Fibroblast of mammary gland (primary cell): Measurements from ENCODE around the gene TMC4.
A peak's percentile ranks its signal among the peaks of the same experiment; 100 is the strongest.
"Not testable (repeated sequence)": the region's sequence is repeated elsewhere in the genome, so short reads cannot be mapped to it uniquely, and the experiment has no call there.

Experiments used
- DNase-seq: peaks from one replicate; pipeline ENCODE4 v3.0.0-alpha.2; 2010; ENCODE audit warnings: low read depth
- H3K4me3 ChIP-seq: 2 replicates; pipeline ENCODE4 v1.5.1; 2011; ENCODE audit warnings: low read depth, mild to moderate bottlenecking, low read length, moderate library complexity; ENCODE audit not compliant: control insufficient read depth
- TF ChIP-seq, protein P1 (sequence below): conservative IDR thresholded peaks from 2 replicates; pipeline ENCODE4 v1.5.1; 2011; ENCODE audit warnings: low read depth, low read length, inconsistent platforms; ENCODE audit not compliant: control insufficient read depth, insufficient read depth

The TMC4 gene

DNA sequence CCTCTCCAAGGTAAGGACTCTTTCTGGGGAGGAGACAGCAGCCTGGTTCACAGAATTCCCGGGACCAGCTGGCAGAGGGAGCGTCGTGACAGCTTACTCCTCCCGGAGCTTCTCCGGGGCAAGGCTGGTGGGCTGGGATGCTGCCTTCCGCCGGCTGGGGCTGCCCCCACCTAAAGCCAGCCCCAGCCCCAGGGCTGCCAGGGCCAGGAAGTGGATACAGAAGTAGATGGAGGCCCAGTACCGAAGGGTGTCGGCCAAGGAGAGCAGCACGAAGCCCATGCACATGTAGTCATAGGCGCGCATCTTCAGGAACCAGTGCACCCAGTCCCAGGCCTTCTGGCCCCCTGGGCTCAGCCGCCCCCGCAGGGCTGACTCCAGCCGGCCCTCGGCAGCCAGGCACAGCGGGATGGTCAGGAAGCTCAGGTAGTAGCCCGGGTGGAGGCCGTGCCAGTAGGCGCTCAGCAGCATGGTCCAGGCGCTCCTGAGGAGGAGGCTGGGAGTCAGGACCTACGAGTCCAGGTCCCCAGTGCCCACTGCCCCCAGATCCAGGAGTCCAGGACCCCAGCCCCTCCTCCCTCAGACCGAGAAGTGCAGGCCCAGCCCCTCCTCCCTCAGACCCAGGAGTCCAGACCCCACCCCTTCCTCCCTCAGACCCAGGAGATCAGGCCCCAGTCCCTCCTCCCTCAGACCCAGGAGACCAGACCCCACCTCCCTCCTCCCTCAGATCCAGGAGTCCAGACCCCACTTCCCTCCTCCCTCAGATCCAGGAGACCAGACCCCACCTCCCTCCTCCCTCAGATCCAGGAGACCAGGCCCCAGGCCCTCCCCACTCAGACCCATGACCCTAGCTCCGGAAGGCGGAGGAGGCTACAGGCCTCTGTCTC, 1.2 kb upstream of the TMC4 start:
- TF ChIP-seq, protein P1, sequence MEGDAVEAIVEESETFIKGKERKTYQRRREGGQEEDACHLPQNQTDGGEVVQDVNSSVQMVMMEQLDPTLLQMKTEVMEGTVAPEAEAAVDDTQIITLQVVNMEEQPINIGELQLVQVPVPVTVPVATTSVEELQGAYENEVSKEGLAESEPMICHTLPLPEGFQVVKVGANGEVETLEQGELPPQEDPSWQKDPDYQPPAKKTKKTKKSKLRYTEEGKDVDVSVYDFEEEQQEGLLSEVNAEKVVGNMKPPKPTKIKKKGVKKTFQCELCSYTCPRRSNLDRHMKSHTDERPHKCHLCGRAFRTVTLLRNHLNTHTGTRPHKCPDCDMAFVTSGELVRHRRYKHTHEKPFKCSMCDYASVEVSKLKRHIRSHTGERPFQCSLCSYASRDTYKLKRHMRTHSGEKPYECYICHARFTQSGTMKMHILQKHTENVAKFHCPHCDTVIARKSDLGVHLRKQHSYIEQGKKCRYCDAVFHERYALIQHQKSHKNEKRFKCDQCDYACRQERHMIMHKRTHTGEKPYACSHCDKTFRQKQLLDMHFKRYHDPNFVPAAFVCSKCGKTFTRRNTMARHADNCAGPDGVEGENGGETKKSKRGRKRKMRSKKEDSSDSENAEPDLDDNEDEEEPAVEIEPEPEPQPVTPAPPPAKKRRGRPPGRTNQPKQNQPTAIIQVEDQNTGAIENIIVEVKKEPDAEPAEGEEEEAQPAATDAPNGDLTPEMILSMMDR = no peak
- DNase-seq = no peak
- H3K4me3 ChIP-seq = no peak overlapping the region

DNA sequence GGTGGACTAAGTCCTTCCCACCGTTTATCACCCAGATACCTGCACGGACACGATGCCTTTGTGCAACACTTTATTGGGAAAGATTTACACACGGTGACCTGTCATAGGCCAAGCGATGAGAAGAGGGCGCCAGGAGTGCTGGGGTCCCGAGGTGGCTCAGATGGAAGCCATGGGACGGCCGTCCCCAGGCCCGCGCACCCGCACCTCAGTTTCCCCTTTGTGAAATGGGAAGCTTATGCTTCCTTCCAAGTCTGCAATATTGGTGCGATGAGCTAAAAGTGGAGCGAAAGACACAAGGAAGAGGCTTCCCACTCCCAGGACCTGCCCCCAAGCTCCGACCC, 369 bp upstream of the TMC4 start:
- no peak overlapping the region for H3K4me3 ChIP-seq
- TF ChIP-seq, protein P1 = no peak
- no peak for DNase-seq

DNA sequence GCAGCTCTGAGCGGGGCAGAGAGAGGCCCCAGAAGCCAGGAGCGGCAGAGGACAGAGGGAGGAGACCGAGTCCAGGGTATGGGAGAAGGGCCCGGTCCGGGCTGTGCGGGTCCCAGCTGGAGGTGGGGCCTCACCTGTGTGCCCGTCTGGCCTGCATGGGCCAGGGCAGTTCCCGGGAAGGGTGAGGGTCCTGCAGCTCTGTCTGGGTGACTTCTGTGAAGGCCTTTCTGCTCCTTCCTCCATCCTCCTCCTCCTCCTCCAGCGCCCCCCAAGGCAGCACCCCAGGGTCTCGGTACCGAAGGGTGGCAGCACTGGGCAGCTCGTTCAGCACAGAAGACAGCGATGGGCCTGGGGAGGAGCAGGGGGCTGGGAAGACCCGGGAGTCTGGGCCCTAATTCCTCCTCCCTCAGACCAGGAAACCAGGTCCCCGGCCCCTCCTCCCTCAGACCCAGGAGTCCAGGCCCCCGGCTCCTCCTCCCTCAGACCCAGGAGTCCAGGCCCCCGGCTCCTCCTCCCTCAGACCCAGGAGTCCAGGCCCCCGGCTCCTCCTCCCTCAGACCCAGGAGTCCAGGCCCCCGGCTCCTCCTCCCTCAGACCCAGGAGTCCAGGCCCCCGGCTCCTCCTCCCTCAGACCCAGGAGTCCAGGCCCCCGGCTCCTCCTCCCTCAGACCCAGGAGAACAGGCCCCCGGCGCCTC, 1.1 kb downstream of the TMC4 start:
- DNase-seq, H3K4me3 ChIP-seq: not testable (repeated sequence)

DNA sequence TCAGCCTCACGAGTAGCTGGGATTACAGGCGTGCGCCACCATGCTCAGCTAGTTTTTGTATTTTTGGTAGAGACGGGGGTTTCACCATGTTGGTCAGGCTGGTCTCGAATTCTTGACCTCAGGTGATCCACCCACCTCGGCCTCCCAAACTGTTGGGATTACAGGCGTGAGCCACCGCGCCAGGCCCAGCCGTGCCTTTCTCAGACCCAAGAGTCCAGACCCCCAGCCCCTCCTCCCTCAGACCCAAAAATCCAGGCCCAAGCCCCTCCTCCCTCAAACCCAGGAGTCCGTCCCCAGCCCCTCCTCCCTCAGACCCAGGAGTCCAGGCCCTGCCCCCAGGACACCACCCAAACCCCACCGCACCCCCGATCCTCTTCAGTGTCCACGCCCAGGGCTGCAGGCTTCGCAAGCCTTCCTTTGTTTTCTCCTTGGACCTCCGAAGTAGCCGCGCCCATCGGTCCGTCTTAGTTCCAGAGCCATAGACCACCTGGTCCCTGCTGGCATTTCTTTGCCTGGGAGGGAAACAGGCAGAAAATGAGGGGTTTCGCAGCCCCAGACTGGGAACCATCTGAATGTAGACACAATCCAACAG, 3.7 kb downstream of the TMC4 start:
- no peak overlapping the region for H3K4me3 ChIP-seq
- TF ChIP-seq, protein P1 = no peak
- no peak for DNase-seq

DNA sequence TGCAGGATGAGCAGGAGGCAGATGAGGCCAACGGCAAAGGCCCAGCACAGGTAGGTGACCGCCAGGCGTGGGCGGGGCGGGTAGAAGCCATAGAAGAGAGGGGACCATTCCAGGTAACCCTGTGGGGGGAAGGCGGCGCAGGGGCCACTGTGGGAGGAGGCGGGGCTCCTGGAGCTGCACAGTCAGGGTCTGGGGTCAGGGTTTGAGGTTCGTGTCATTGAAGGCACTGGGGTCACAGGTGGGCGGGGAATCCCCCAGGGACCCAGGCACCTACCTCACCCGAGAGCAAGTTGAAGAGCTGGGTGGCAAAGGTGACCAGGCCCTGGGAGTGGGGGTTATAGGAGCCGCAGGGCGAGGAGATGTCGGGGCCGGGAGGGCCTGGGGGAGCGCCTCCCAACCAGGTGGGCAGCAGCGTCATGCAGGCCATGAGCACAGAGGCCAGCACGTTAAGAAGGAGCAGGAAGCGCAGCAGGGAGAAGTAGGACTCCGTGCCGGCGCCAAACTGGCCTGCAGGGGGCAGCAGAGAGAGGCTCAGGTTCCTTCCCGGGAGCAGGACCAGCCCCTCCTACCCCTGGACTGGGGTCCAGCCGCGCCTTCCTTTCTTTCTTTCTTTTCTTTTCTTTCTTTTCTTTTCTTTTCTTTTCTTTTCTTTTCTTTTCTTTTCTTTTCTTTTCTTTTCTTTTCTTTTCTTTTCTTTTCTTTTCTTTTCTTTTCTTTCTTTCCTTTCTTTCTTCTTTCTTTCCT, 4.6 kb downstream of the TMC4 start:
- TF ChIP-seq, protein P1 = peak; percentile 82
- no peak overlapping the region for H3K4me3 ChIP-seq

DNA sequence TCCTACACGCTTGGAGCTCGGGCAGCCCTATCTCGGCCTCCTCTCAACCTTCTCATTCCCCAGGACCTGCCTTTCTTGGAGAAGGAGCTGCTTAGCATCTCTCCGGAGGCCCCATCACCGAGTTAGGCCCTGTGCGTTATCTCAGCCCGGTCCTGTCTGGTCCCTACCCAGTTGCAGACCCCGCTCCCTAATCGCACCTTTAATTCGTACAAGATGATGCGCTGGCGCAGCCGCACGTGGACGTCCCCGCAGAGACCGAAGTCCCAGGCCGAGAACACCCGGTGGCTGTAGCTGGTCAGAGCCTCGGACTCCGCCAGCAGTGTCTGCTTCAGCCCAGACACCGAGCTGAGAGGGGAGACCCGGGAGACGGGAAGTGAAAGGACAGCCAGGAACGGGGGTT, 7.7 kb downstream of the TMC4 start:
- H3K4me3 ChIP-seq = no peak overlapping the region
- no peak for DNase-seq
- TF ChIP-seq, protein P1 = no peak

More for the DNA sequence above, 4.6 kb downstream of the TMC4 start:
- peak; percentile 80 for DNase-seq
